HG02938 (cell line): ENCODE measurements around the gene RAPSN.

Source experiments
- ATAC-seq: cut with Tn5 transposase; IDR thresholded peaks from one replicate; pipeline ENCODE4 v1.9.1; 2021; ENCODE audit warnings: mild to moderate bottlenecking, moderate library complexity; ENCODE audit not compliant: unreplicated experiment

The RAPSN gene

GRCh38 chr11:47448566-47449427 is at the start of gene RAPSN:
Gene RAPSN (minus strand): TSS chr11:47449136. CDS start chr11:47448964, 172 bp downstream.
- no peak for ATAC-seq

DNA sequence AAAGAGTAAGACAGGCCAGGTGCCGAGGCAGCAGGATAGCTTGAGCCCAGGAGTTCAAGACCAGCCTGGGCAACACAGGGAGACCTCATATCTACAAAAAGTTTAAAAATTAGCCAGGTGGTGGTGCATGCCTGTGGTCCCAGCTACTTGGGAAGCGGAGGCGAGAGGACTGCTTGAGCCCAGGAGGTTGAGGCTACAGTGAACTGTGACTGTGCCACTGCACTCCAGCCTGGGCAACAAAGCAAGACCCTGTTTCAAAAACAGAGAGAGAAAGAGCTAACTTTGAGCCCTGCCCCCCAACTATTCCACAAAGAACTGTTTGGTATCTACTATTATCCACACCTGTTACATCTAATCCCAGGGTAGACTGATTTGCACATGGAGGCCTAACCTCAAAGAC is 49.2 kb upstream of the RAPSN start:
- ATAC-seq: no peak

GRCh38 chr11:47496808-47497207 is 47.9 kb upstream of the RAPSN start:
- no peak for ATAC-seq

DNA sequence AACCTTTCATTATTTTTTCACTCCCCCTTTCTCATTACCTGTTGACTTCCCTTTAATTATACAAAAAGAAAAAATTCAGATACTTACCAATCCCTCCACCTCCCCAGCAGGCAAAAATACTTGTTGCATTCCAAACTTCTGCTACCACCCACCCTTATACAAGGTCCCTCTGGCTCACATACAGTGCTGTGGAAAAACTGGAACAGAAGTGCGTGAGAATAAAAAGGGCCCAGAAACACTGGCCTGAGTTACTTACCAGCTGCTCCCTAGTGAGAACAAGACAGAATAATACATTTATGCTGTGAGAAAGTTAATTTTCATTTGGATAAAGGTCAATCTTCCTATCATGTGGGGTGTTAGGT is 46.9 kb upstream of the RAPSN start:
- no peak for ATAC-seq

GRCh38 chr11:47495011-47495855 is 46.3 kb upstream of the RAPSN start:
- ATAC-seq: no peak

DNA sequence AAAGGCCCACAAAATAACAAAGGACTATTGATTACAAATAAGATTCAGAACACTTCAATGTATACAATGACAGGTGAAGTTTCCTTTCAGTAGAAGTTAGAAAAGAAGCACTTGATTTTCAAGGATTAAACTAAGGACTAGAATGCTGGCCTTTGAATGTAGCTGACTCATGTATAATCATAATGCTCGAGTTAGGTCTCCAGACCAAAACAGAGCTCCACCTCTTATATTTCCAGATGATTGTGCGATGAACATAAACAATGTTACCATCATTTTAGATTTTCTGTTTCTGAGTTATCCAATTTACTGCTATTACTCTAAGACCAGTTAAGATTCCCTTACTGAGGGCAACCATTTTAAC is 40.4 kb upstream of the RAPSN start:
- ATAC-seq: no peak

GRCh38 chr11:47488674-47489394 is 39.9 kb upstream of the RAPSN start:
- no peak for ATAC-seq

DNA sequence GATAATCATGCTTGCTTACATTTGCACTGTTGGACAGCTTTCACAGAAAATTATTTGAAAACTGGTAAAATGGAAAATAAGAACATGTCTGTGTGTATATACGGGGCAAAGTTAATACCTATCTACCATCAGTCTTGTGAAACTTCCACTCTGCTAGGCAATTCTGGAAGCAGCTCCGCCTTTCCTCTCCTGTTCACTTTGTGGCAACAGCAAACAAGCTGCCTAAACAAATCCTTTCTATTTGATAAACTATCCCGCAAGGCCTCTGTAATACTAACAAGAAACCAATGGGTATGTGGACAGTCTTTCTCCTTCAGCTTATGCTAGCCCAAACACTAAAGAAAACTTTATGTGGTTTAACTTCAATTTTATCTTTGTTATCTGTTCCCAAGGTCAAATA is 39.2 kb upstream of the RAPSN start:
- no peak for ATAC-seq

GRCh38 chr11:47487421-47487820 is 38.5 kb upstream of the RAPSN start:
- no peak for ATAC-seq

GRCh38 chr11:47485107-47485506 is 36.2 kb upstream of the RAPSN start:
- ATAC-seq: no peak

GRCh38 chr11:47483457-47483856 is 34.5 kb upstream of the RAPSN start:
- ATAC-seq: no peak

DNA sequence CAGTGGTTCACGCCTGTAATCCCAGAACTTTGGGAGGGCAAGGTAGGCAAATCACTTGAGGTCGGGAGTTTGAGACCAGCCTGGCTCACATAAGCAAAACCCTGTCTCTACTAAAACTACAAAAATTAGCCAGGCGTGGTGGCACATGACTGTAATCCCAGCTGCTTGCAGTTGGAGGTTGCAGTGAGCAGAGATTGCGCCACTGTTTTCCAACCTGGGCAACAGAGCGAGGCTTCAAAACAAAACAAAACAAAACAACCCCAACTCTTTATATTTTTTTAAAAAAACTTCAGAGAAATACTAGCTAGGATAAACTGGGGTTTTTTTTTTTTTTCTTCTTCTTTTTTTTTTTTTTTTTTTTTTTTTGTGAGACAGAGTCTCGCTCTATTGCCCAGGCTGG is 31.8 kb upstream of the RAPSN start:
- ATAC-seq: no peak

- ATAC-seq: no peak
Measured at GRCh38 chr11:47478651-47479329, 29.9 kb upstream of the RAPSN start.

DNA sequence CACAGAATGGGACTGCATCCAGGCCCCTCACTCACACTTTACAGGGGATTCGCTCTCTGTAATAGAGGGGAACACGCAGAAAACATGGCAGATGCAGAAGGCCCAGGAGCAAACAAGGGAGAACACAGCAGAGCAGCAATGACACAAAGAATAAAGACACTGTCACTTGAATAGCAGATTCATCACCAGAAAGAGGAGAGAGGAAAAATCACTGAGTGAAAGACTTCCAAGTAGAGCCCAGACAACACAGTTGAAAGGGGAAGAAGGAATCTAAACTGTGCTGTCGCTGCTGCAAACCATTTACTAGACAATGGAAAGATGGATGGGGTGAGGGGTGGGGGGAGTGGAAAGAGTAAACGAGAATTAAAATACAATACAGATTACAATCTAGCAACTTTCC is 28.8 kb upstream of the RAPSN start:
- no peak for ATAC-seq

DNA sequence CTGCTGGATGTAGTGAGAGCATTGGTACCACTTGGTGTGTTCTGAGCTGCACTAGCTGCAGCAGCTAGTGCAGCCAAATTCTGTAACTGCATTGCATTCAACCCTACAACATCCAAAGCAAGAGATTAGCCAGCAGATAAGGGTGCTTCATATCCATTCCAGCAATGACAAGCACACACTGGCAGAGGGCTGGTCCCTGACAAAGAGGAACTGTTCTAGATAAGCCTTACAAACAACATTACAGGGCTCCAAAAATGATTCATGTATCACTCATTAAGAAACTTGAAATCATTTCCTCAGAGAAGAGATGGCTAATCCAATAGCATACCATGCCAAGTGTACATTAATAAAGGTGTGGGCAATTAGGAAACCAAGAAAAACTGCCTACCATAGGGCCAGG is 28.4 kb upstream of the RAPSN start:
- ATAC-seq: no peak

DNA sequence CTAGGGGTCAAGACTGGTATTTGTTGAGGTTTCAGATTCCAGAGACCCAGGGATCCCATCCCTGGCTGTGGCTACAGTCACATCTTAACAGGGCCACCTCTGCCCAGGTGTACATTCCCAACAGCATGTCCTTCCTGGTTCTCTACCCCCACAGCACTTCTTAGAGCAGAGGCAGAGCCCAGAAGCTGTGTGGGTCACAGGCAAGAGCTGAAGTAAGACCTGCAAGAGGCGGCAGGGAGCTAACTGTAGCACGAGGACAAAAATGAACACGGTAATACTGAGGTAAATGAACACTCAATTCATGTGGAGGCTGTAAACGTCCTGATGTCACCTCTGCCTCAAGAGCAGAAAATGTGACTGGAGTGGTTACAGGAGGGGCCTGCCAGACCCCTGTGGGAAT is 21.7 kb upstream of the RAPSN start:
- ATAC-seq: no peak

DNA sequence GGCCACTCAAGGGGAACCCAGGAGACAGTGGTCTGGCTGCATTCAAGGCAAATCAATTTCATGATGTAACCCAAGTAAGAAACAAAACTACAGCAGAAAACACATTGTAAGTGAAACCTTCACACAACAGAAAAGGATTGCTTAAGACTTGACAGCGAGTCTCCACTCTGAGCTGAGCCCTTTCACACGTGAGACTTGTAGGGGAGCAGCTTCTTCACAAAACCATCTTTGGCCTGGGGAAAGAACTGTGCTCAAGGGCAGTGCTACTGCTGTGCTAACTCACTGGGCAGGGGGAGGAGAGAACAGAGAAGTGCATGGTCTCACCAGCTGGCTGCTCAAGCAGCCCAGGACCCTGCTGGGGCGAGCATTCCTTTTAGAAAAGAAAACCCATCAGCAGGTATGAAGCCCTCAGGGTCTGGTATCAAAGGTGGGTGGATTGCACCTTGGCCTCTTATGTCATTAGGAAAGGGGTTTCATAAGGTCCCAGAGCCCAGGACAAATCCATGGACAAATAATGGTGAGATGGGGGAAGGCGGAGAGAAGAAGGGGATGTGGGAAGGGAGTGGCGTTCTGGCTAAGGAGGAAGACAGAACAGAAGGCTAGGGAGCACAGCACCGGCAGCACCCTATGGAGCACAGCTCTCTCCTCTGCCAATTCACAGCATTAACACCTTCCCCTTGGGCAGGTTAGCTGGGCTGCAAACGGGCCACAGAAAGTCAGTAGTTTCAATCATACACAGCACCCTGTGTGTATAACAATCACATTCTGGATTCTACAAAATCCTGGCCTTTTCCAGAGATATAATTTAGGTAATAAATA is 20.6 kb upstream of the RAPSN start:
- no peak for ATAC-seq

GRCh38 chr11:47468598-47469214 is 19.8 kb upstream of the RAPSN start:
- ATAC-seq: no peak

DNA sequence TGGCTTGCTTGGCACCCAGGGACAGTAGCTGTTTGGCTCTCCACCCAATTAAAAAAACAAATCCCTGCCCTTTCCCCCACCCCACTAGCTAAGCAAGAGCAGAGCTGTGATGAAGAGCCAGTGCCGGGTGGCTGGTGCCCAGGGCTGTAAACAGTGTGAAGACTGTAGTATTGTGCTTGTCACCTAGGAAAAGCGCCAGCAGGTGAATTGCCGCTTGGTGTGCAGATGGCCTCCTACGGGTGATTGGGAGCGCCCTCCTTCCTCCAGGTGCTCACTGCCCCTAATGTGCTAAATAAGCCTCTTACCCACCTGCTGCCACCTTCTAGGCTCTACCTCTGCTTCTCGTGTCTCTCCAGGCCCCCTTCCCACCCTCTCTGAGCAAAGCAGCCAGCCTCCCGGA is 18.4 kb upstream of the RAPSN start:
- no peak for ATAC-seq
